Pancreas (tissue), 10 donors: ENCODE measurements around the gene UVRAG. TPM values are rescaled to one million over a fixed set of nuclear protein-coding genes. Genes with fewer than 3 reads are reported as not detected.
"Not testable (repeated sequence)": the region's sequence is repeated elsewhere in the genome, so short reads cannot be mapped to it uniquely, and the experiment has no call there.

Experiments
- ATAC-seq, 4 donors: fragments of 200-7000 bp; cut with Tn5 transposase; one replicate each; pipeline versions ENCODE4 v1.8.0 to v1.9.1; 2020; ENCODE audit warnings: mild to moderate bottlenecking in 4 of 4, moderate library complexity in 4 of 4
- DNase-seq, 6 donors: peaks; one replicate each; pipeline ENCODE4 v3.0.0-alpha.2; 2020
- FAIRE-seq: peaks from 2 replicates; lab custom pipeline; 2012; peaks lifted over from hg19 to GRCh38; lab: Jason Lieb, UNC
- H3K27ac ChIP-seq, 4 donors: fragments of 200-600 bp; sonication (generic); 1 replicate in 3 of 4; 2 replicates in 1 of 4; pipeline versions ENCODE4 v1.5.0 to v1.8.0; 2020
- H3K27me3 ChIP-seq, 4 donors: fragments of 200-600 bp; one replicate each; pipeline ENCODE4 v1.8.0; 2021
- H3K36me3 ChIP-seq, 3 donors: fragments of 200-600 bp; sonication (generic) in 1 of 3; one replicate each; pipeline versions ENCODE4 v1.5.0 to v1.8.0; 2020 to 2021
- H3K4me1 ChIP-seq, 3 donors: fragments of 200-600 bp; one replicate each; pipeline ENCODE4 v1.8.0; 2021
- H3K4me3 ChIP-seq, 4 donors: fragments of 200-600 bp; sonication (generic) in 2 of 4; one replicate each; pipeline versions ENCODE4 v1.5.0 to v1.8.0; 2020 to 2021
- H3K9me3 ChIP-seq, 4 donors: fragments of 200-600 bp; one replicate each; pipeline ENCODE4 v1.8.0; 2021
- CTCF ChIP-seq, 4 donors: fragments of 200-600 bp; sonication (generic) in 3 of 4; IDR thresholded peaks; one replicate each; pipeline versions ENCODE4 v1.5.0 to v1.8.0; 2021; ENCODE audit warnings: antibody characterized with exemption in 4 of 4
- WGBS, 2 donors: extraction: QIAGEN DNeasy Blood & Tissue Kit; methylation state at CpG; one replicate each; pipeline ENCODE4 v1.1.7; 2013; 5-methylcytosine and 5-hydroxymethylcytosine counted together
- intact Hi-C, 3 donors: fragments of 100-400 bp; cut with DNase I; formaldehyde crosslinking; loops; one replicate each; pipeline versions ENCODE4 v1.11.1 to v1.14.2; 2022
- polyA plus RNA-seq, 2 donors: library from polyadenylated mRNA; stranded (reverse); fragments of 200-250 nt; gene quantifications; one replicate each; pipeline ENCODE4 v1.2.3, GENCODE V29; 2013
- total RNA-seq, 6 donors: library from RNA; stranded (reverse); fragmentation: NEBNext Ultra II Directional in 4 of 6; extraction: Animal tissue kit (Norgen Biotek cat#: 25700) in 4 of 6; gene quantifications; one replicate each; pipeline versions ENCODE4 v1.2.1 to v1.2.4, GENCODE V29; 2021 to 2023
- donor health status: healthy with polysubstance abuse.
- donor health status: DM: no; HTN: no; CAD: no; lungs with moderate emphysema.
- donor health status: DM: no; HTN: no; CAD: no.
- donor health status: control.
- donor health status: control.
- donor health status: Bipolar disorder and iron deficiency.
- donor health status: DM: yes; HTN: yes; CAD: no.
- donor health status: DM: no; HTN: no; CAD: no.
- donor health status: DM: no; HTN: no; CAD: no.
- donor health status: DM: yes; HTN: yes; CAD: no.

UVRAG gene
- total and polyA plus RNA-seq, 8 donors: 3.3 to 17.2 (median 7.6) TPM

DNA sequence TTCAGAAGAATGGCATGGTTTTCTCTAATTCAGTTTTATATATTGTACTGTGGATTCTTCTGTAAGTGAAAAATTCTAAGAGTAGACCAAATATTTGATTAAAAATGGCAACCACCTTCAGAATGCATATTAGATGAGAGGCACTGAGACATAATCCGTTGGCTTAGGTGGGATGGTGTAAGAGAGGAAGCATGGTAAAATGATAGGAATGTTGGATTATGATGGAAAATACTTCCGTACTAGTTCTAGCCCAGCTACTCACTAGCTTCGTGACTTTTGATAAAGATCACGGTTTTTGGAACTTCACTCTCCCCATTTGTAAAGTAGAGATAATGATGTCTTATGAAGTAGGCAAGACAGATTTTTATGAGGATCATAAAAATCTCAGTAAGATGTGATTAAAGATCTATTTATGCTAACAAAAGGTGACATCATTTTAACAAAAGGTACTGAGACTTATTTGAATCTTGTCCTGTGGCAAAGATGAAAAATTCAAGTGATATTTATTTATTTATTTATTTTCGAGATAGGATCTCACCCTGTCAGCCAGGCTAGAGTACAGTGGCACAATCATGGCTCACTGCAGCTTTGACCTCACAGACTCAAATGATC, 37.5 kb downstream of the UVRAG start:
- Histone ChIP-seq H3K27ac (no peak overlapping the region), H3K9me3 (no peaks in the 10 kb centered on the region), H3K4me3 (no peak overlapping the region), H3K36me3 (no peaks in the 10 kb centered on the region), H3K4me1 (peaks cover 0 to 6% (median 0%) of the 10 kb centered on the region in 3 donors), H3K27me3 (no peaks in the 10 kb centered on the region)
- 91 to 93% methylated on average over 5 of the region's 5 CpGs for WGBS, 2 donors
- no peak for TF ChIP-seq CTCF (IDR thresholded peaks at IDR 0.05)
- ATAC-seq (no peak), DNase-seq (no peak), FAIRE-seq (no peak)
- intact Hi-C loops: no loop called here

GRCh38 chr11:75853563-75853962, 38.6 kb downstream of the UVRAG start:
- peaks cover 0 to 11% (median 0%) of the 10 kb centered on the region in 3 donors for H3K4me1 ChIP-seq
- H3K36me3 ChIP-seq, H3K27ac ChIP-seq, H3K9me3 ChIP-seq, FAIRE-seq, H3K4me3 ChIP-seq, ATAC-seq, DNase-seq, intact Hi-C loops, H3K27me3 ChIP-seq: not testable (repeated sequence)
- 97% methylated on average over 4 of the region's 4 CpGs for WGBS, 2 donors

DNA sequence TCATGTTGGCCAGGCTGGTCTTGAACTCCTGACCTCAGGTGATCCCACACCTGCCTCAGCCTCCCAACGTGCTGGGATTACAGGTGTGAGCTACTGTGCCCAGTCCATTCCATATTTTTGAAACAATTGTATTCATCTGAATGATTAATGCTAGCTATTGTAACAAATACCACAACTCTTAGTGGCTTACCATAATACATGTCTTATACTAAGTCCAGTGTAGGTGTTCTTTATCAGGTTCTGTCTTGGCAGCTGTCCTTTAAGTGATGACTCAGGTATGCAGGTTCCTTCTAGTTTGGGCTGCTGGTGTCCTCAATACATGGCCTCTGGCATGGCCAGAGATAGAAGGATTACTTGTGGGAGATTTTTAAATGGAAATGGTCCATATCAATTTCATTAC, 39.0 kb downstream of the UVRAG start:
- intact Hi-C loops: no loop called here
- FAIRE-seq (no peak), DNase-seq (no peak), ATAC-seq (no peak)
- 90 to 91% methylated on average over 1 of the region's 1 CpG for WGBS, 2 donors
- Histone ChIP-seq H3K36me3 (no peaks in the 10 kb centered on the region), H3K27ac (no peak overlapping the region), H3K4me1 (peaks cover 0 to 11% (median 0%) of the 10 kb centered on the region in 3 donors), H3K4me3 (no peak overlapping the region), H3K27me3 (no peaks in the 10 kb centered on the region), H3K9me3 (no peaks in the 10 kb centered on the region)
- no peak for TF ChIP-seq CTCF (IDR thresholded peaks at IDR 0.05)

DNA sequence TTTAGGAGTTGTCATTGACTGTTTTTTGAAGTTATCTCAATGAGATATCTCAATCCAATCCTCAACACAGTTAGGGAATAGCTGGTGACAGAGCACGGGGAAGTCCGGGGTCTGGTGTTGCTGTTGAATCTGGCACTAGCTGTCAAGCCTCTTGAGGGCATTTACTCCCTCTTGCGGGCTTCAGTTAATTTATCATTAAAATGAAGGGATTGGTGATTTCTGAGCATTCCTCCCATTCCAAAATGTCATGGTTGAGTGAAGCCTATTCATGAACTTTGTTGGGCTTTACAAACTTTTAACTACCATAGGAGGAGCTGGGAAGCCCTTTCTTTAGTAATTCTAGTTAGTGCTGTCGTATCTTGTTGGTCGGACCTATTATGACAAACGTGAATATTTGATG, 40.2 kb downstream of the UVRAG start:
- Histone ChIP-seq H3K9me3 (no peaks in the 10 kb centered on the region), H3K27ac (no peak overlapping the region), H3K4me3 (no peak overlapping the region), H3K36me3 (no peaks in the 10 kb centered on the region), H3K4me1 (peaks cover 0 to 11% (median 0%) of the 10 kb centered on the region in 3 donors), H3K27me3 (no peaks in the 10 kb centered on the region)
- FAIRE-seq (no peak), DNase-seq (no peak), ATAC-seq (no peak)
- intact Hi-C loops: no loop called here
- WGBS, 2 donors: 86% methylated on average over 6 of the region's 6 CpGs
- no peak for TF ChIP-seq CTCF (IDR thresholded peaks at IDR 0.05)

DNA sequence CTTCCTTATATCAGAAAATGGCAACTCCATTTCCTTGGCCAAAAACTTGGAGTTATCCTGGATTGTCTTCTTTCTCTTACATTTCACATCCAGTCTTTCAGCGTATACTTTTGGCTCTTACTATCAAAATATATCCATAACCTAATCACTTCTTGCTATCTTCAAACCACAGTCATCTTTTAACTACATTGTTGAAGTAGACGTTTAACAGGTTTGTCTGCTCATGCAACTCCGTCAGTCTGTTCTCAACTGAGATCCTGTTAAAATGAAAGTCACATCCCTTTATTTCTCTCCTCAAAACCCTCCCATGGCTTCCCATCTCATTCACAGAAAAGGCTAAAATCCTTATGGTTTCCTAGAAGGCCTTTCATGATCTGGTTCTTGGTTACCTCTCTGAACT, 41.9 kb downstream of the UVRAG start:
- H3K27me3 ChIP-seq: no peaks in the 10 kb centered on the region
- WGBS, 2 donors: 87 to 90% methylated on average over 3 of the region's 3 CpGs
- H3K9me3 ChIP-seq: no peaks in the 10 kb centered on the region
- TF ChIP-seq CTCF (IDR thresholded peaks at IDR 0.05): no peak
- H3K36me3 ChIP-seq: no peaks in the 10 kb centered on the region
- no peak for FAIRE-seq
- DNase-seq: no peak
- H3K27ac ChIP-seq: no peak overlapping the region
- no peak overlapping the region for H3K4me3 ChIP-seq
- ATAC-seq: no peak
- peaks cover 0 to 5% (median 0%) of the 10 kb centered on the region in 3 donors for H3K4me1 ChIP-seq
- intact Hi-C loops: no loop called here
